ENCODE data around the gene AEN. TPM values are rescaled to one million over a fixed set of nuclear protein-coding genes. Genes with fewer than 3 reads are reported as not detected.

AEN gene
- total and polyA plus RNA-seq, 2 of the 8 experiments (the other 6 are each of a cell fraction or from before 2014, with no cell fraction given), result 112 to 122 TPM

DNA sequence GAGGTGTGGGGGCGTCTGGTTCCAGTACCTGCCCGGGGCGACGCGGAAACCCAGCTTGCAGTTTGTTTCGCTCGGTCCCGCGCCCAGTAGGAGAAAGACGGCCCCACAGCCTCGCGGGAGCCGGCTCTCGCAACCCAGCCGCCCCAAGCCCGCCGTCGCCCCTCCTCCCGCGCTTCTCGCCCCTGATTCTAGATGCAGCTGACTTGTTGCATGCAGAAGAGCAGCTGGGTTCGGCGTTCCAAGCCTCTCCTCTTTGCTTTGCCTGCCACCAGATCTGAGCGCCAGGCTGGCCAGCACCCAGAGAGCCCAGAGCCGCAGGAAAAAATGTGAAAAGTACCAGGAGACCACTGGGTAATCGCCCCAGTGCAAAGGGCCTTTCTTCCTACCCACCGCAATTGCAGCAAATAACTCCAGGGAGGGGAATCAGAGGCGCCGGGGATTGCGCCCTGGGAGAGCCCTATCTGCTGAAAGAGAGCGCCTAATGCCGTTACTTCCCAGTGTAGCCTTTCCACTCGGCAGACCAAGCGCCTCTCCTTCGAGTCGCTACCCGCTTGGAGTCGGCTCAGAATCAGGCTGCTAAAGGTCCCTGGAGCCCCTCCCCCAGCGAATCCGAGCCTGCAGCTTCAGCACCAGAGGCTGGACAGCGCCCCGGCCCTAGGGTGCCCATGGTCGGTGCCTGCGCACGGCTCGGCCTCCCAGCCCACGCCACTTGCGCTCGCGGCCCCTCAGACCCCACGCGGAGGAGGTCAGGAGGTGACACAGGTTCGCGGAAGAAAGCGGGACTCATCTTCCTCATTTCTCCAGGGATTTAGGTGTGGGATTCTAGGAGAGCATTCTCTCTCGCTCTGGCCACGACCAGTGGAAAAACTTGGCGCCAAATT lies 15.7 kb upstream of the AEN start (continued):
- TF ChIP-seq CTBP2 (IDR thresholded peaks at IDR 0.05; ENCODE audit: borderline replicate concordance, insufficient read depth, insufficient read length, low read length) (peak; percentile 94), KDM1A (IDR thresholded peaks at IDR 0.05; ENCODE audit: borderline replicate concordance, low read length) (no peak), ASH2L (IDR thresholded peaks at IDR 0.05; ENCODE audit: low read length) (peak; percentile 48), MAFK (IDR thresholded peaks at IDR 0.05; ENCODE audit: low read depth, low read length) (no peak), EGR1 (IDR thresholded peaks at IDR 0.05; ENCODE audit: borderline replicate concordance, low read depth, low read length) (no peak), SUZ12 (IDR thresholded peaks at IDR 0.05; ENCODE audit: low read length) (peak; percentile 33), TAF1 (IDR thresholded peaks at IDR 0.05; ENCODE audit: low read depth, low read length) (no peak), CEBPB (IDR thresholded peaks at IDR 0.05; ENCODE audit: low read depth, low read length) (no peak), TEAD4 (IDR thresholded peaks at IDR 0.05; ENCODE audit: low read depth, low read length) (no peak), GABPA (IDR thresholded peaks at IDR 0.05; ENCODE audit: borderline replicate concordance, insufficient read depth, low read length) (no peak), NRF1 (IDR thresholded peaks at IDR 0.05; ENCODE audit: low read depth, low read length) (no peak), BRCA1 (IDR thresholded peaks at IDR 0.05; ENCODE audit: low read depth, low read length) (no peak), FOSL1 (IDR thresholded peaks at IDR 0.05; ENCODE audit: insufficient read depth, low read depth, low read length) (no peak), CHD1 (IDR thresholded peaks at IDR 0.05; ENCODE audit: low read depth, low read length) (no peak), SAP30 (IDR thresholded peaks at IDR 0.05; ENCODE audit: insufficient read depth, insufficient replicate concordance, low read length) (peak; percentile 84), CHD2 (IDR thresholded peaks at IDR 0.05; ENCODE audit: low read length) (peak; percentile 62; the same call in 1 of the 2 replicates), SP1 (IDR thresholded peaks at IDR 0.05; ENCODE audit: low read depth, low read length) (no peak), CBX8 (IDR thresholded peaks at IDR 0.05; ENCODE audit: borderline replicate concordance, low read depth, low read length) (no peak), SRF (IDR thresholded peaks at IDR 0.05; ENCODE audit: low read depth, low read length) (no peak), TAF7 (optimal IDR thresholded peaks at IDR 0.05; ENCODE audit: borderline replicate concordance, low read depth, low read length) (peak; percentile 25)
- TF ChIP-seq, protein P1, sequence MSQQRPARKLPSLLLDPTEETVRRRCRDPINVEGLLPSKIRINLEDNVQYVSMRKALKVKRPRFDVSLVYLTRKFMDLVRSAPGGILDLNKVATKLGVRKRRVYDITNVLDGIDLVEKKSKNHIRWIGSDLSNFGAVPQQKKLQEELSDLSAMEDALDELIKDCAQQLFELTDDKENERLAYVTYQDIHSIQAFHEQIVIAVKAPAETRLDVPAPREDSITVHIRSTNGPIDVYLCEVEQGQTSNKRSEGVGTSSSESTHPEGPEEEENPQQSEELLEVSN (IDR thresholded peaks at IDR 0.05), result no peak
- TF ChIP-seq, protein P2, sequence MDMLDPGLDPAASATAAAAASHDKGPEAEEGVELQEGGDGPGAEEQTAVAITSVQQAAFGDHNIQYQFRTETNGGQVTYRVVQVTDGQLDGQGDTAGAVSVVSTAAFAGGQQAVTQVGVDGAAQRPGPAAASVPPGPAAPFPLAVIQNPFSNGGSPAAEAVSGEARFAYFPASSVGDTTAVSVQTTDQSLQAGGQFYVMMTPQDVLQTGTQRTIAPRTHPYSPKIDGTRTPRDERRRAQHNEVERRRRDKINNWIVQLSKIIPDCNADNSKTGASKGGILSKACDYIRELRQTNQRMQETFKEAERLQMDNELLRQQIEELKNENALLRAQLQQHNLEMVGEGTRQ (IDR thresholded peaks at IDR 0.05; ENCODE audit: low read length), result no peak
